ENCODE data around the gene LIMS4.
"Not testable (repeated sequence)": the region's sequence is repeated elsewhere in the genome, so short reads cannot be mapped to it uniquely, and the experiment has no call there.

LIMS4 gene

GRCh38 chr2:110449127-110449947, 23.3 kb downstream of the LIMS4 start:
- DNase-seq (ENCODE audit: low spot score) = not testable (repeated sequence)

- not testable (repeated sequence) for DNase-seq (ENCODE audit: low spot score)
Measured at GRCh38 chr2:110446644-110447043, 26.0 kb downstream of the LIMS4 start.

GRCh38 chr2:110443305-110444005, 29.2 kb downstream of the LIMS4 start:
- DNase-seq (ENCODE audit: low spot score) = not testable (repeated sequence)

- not testable (repeated sequence) for DNase-seq (ENCODE audit: low spot score)
Measured at GRCh38 chr2:110441905-110442304, 30.7 kb downstream of the LIMS4 start.

GRCh38 chr2:110434565-110434964, 38.1 kb downstream of the LIMS4 start:
- not testable (repeated sequence) for DNase-seq (ENCODE audit: low spot score)

- DNase-seq (ENCODE audit: low spot score) = not testable (repeated sequence)
Measured at GRCh38 chr2:110425725-110426124, 46.9 kb downstream of the LIMS4 start.

GRCh38 chr2:110424421-110424820, 48.2 kb downstream of the LIMS4 start:
- not testable (repeated sequence) for DNase-seq (ENCODE audit: low spot score)

- not testable (repeated sequence) for DNase-seq (ENCODE audit: low spot score)
Measured at GRCh38 chr2:110423574-110423962, 49.0 kb downstream of the LIMS4 start.

- DNase-seq (ENCODE audit: low spot score) = not testable (repeated sequence)
Measured at GRCh38 chr2:110422852-110423573, 49.6 kb downstream of the LIMS4 start.

- not testable (repeated sequence) for DNase-seq (ENCODE audit: low spot score)
Measured at GRCh38 chr2:110420641-110421354, 51.8 kb downstream of the LIMS4 start.

- not testable (repeated sequence) for DNase-seq (ENCODE audit: low spot score)
Measured at GRCh38 chr2:110407142-110407541, 65.5 kb downstream of the LIMS4 start.

GRCh38 chr2:110404988-110405387, 67.6 kb downstream of the LIMS4 start:
- DNase-seq (ENCODE audit: low spot score) = not testable (repeated sequence)

GRCh38 chr2:110404246-110404645, 68.4 kb downstream of the LIMS4 start:
- DNase-seq (ENCODE audit: low spot score) = not testable (repeated sequence)

GRCh38 chr2:110401001-110401618, 71.5 kb downstream of the LIMS4 start:
- not testable (repeated sequence) for DNase-seq (ENCODE audit: low spot score)

GRCh38 chr2:110399378-110399777, 73.2 kb downstream of the LIMS4 start:
- not testable (repeated sequence) for DNase-seq (ENCODE audit: low spot score)

- DNase-seq (ENCODE audit: low spot score) = not testable (repeated sequence)
Measured at GRCh38 chr2:110395990-110396389, 76.6 kb downstream of the LIMS4 start.

Measured in Ammon's horn (tissue), 1 donor.